Measurements from ENCODE around the gene B3GALNT2.
A peak's percentile ranks its signal among the peaks of the same experiment; 100 is the strongest.

B3GALNT2 gene

DNA sequence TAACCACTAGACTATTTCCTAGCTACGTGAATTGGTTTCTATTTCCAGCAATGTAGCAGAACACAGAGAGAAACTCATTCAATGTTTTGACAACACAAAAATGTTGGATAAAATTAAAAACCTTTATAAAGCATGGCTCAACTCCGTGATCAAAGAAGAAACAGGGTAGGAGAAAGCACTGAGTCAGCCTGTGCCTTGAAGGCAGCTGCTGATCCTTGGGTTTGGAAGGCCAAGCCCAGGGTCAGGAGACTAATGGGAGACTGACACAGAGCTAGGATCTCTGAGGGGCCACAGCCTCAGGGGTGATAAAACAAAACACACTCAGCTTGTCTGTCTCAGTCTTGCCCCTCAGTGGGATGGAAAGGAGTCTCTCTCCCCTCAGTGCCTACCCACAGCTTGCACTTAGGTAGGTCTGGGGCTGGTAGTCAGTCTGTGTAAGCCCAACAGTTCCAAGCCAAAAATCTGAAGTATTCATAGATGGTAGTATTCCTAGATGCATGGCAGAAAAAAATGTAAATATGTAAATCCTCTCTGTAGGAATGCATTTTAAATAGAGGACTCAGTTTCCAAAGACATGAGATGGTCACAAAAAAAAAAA is 53.3 kb downstream of the B3GALNT2 start:
- DNase-seq = no peak

DNA sequence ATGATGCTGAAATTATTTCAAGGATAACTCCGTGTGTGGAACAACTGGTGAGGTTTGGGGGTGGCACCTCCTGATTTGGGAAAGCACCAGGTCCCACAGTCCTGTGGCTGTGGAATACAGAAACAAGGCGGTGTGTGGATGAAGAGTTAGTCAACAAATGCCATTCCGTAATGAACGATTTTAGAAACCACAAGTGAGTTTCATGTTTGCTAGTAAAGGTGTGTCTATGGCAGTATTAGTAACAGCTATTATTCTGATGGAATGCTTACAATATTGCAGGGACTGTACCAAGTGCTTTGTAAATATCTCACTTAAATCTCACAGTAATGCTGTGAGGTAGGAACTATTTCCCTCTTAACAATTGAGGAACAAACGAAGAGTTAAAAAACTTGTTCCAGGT is 53.8 kb downstream of the B3GALNT2 start:
- no peak for DNase-seq

DNA sequence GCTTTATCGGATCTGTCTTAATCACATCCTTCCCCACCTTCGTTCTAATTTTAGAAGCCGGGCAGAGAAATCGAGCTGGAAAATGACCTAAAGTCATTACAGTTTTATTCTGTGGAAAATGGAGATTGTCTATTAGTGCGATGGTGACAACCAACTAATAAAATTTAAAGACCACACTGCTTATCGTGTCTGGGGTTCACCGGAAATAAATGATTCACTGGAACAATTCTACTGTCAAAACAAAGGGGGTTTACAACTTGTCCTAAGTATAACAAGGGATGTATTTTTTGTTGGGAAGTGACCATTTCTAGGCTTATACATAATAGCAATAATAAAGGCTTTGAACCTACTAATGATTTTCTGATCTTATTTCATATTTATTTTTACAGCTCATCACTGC is 55.6 kb downstream of the B3GALNT2 start:
- no peak for DNase-seq

DNA sequence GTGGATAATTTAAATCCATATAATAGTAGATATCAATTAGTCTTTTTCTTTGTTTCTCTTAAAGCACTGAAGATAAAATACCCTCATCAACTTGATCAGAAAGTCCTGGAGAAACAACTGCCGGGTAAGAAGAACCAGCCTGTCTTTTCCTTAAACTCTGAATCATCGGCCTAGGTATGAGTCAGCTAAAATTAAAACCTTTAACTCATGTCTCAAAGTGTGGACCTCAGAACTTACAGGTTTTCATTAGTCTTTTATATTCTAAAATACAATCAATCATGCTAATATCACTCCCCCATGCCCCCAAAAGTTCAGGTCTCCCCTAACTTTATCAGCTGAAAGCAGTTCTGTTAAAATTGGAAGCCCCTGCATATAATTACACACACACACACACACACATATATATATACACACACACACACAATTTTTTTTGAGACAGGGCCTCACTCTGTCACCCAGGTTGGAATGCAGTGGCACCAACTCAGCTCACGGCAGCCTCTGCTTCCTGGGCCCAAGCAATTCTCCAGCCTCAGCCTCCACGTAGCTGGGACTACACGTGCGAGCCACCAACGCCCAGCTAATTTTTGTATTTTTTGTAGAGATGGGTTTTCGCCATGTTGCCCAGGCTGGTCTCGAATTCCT is 61.3 kb downstream of the B3GALNT2 start:
- DNase-seq = peak; percentile 28

DNA sequence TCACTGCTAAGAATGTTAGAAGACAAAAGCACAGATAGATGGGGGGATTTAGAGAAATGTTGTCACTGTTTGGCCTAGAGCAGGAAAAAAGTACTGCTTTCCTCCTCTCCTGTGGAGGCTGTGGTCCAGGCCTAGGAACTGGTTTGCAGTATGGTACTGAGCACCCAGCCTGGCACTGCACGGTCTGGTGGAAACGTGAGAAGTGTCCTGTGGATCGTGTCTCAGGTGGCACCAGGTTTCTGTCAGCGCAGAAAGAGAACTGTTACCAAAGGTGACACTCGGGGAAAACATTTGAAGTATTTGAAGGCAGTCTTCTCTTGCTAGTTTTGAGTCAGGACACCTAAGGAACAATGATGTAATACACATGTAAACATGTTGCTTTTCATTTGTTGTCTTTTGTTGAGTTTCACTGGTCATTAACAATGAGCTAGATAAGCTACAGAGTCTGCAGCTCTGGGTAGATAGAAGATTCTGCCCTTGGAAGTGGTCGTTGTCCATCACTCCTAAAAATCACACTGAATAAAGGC is 63.0 kb downstream of the B3GALNT2 start:
- DNase-seq = peak; percentile 10

DNA sequence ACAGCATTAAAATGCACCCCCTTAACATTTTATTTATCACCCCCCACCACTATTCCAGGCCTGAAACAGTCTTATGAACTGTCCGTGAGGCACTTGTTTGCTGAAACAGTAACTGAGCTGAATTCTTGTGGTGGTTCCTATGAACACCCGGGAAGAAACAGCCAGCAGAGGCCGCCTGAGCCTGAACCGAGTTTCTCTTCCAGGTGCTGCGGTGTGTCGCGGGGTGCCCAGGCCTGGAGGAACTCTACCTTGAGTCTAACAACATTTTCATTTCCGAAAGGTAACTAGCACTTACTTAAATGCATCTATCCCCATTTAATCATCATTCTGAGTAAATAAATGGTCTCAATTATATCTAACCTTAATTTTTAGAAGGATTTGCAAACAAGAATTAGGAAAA is 70.3 kb downstream of the B3GALNT2 start:
- no peak for DNase-seq

DNA sequence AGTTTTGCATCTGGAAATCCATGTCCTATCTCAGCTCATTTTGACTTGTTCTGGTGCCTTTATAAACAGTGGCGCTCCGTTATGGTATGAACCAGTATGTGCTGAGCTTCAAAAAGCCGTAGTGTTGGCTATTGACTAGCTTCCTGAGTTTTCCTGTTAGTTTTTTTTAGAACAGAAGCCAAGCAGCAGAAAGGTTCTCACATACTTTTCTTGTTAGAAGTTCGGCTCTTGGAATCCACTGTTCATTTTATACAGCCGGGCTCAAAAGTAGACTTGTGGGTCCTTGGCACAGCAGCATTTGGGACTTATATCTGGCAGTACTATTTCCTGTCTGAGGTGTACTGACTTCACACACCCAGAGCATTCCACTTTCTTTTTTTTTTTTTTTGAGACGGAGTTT is 73.3 kb downstream of the B3GALNT2 start:
- DNase-seq = no peak

DNA sequence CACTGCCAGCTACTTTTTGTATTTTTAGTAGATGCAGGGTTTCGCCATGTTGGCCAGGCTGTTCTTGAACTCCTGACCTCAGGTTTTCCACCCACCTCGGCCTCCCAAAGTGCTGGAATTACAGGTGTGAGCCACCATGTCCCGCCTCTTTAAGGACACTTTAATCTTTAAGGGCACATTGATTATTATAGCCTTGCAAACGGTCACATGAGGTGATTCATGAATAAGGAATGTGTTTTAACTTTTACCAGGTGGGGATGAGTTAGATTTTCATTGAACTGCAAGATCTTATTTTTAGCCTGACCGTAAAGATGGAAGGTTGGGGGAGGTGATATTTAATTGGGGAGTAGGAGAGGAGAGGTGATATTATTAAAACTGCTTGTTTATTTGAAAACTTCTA is 75.1 kb downstream of the B3GALNT2 start:
- DNase-seq = no peak

DNA sequence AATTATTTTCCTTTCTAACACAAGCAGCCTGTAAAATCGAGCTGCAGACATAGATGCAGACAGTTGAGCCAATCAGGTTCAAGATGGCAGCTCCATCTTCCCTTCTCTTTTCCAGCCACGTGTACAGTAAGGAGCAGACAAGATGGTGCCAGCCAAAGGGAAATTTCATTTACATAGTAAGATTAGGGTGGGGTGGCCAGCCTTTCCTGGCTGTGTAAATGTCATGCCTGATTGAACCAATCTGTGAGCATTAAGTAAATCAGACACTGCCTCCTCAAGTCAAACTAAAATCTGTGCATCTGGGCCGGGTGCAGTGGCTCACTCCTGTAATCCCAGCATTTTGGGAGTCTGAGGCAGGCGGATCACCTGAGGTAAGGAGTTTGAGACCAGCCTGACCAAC is 76.8 kb downstream of the B3GALNT2 start:
- no peak for DNase-seq

DNA sequence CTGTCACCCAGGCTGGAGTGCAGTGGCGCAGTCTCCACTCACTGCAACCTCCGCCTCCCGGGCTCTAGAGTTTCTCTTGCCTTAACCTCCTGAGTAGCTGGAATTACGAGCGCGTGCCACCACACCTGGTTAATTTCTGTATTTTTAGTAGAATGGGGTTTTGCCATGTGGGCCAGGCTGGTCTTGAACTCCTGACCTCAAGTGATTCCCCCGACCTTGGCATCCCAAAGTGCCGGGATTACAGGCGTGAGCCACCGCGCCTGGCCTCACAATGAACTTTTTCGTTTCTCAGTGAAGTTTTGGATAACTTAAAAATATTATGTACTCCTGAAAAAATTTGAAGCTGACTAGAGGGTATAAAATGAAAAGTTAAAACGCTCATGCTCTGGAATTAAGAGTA is 77.6 kb downstream of the B3GALNT2 start:
- no peak for DNase-seq

DNA sequence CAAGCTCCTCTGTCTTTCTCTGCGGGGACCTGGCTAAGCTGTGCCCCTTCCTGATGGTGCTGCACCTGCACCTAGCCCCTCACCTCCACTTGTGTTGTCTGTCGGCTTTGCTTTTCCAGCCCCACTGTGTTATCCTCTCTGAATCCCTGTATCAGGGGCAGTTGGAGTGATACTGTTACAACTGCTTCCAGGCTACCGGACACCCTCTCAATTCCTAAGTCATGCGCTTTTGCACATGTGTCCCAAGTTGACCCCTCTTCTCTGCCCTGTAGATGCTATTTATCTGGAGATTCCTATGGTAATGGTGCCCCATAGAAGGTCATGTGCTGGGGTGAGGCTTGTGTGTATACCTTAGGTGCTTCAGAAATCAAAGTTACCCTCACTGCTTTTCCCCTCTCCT is 78.1 kb downstream of the B3GALNT2 start:
- no peak for DNase-seq

DNA sequence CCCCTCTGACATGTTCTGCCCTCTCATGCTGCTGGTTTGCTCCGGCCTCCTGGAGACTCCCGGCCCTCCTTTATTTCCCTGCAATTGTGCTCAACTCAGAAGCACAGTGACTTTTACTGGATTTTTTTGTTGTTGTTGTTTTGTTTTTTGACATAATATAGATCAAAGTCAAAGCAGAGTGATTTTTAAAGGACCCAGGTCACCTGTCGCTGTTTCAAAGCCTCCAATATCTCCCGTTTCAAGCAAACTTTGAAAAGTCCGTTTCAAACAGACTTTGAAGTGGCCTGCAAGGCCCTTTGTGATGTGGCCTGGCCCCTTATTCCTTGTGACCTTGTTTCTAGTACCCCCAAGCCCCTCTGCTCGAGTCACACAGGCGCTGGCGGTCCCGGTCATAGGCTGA is 78.9 kb downstream of the B3GALNT2 start:
- no peak for DNase-seq

DNA sequence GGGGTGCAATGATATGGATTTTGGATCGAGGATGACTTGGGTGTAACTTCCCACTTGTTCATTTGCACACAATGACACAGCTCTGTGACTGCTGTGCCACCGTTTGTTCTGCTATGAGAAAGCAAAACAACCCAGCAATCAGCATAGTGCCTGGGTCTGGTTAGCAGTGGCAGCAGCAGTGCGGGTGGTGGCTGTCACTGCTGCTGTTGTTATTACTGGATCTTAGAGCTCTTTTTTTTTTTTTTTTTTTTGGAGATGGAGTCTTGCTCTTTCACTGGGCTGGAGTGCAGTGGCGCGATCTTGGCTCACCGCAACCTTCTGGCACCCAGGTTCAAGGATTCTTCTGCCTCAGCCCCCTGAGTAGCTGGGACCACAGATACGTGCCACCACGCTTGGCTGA is 80.2 kb downstream of the B3GALNT2 start:
- no peak for DNase-seq

DNA sequence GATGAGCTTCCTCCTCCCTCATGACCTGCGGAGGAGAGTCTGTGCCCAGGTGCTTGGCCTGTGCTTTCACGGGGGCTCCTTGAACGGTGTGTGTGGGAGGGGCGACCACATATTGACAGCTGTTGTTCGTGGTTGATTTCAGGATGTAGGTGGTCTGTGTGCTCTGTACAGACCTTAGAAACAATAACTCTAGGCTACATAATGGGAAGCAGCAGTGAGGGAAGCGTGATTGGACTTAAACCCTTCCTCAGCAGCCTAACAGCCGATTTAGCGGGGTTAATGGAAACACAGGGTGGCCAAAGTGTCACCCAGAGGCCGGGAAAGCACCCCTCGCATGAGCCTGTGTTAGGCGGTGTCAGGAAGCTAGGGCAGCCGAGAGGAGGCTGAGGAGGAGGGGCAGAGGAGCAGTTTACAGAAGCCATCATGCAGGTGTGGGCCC is 81.0 kb downstream of the B3GALNT2 start:
- no peak for DNase-seq

DNA sequence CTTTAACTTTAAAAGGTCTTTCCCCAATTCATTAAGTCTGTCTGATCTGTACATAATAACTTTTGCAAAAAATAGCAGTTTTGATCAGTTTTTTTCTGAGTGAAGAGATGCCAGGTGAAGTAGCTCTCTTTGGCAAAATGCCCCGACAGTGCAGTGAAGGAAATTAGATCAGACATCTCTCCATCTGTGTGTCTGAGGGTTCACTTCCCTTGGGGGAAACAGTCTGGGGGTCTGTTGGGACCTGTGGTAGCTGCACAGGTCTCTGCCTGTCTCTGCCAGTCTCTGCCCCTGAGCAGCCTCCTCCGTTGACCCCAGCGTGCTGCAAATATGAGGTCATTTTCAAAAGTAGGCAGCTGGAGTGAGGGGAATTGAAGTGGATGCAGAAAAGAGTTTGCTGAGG is 82.5 kb downstream of the B3GALNT2 start:
- DNase-seq = no peak

DNA sequence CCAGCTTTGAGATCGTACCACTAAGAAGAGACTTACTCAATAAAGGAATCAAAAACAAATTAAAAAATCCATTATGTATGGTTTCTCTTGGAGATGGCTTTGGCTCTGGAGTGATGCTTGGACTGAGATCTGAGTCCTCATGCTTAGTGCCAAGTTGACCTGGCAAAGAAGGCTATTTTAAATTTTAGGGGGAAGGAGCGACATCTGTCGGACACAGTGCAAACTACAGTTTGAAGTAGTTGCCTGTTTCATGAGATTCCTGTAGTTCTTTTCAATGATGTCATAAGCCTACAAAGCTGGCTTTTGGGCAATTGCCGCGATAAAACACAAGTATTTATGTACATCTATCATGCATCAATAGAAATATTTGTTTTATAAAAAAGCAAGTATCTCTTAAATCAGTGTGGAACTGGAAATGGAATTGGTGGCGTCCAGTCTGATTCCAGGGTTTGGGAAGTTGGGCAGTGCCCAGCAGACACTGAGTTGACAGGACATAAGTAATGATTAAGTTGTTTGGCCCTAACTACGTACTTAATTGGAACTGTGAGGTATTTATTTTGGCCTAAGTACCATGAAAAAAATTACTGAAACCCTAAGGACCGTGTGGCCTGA is 87.1 kb downstream of the B3GALNT2 start:
- DNase-seq = peak; percentile 71

DNA sequence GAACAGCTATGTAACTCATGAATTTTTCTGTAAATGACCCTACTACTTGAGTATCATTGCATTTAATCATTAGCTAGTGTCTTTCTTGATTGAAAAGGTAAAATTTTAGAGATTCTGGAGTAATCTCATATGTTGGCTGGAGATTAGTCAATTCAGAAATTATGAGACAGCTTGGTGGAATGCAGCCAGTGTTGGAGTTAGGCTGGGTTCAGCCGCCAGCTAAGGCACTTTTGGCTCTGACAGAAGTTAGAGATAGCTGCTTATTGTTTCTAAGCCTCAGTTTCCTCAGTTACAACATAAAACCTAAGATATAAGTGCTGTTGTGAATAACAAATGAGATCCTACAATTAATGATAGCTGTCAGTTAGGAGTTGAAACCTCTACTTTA is 87.6 kb downstream of the B3GALNT2 start:
- DNase-seq = no peak

DNA sequence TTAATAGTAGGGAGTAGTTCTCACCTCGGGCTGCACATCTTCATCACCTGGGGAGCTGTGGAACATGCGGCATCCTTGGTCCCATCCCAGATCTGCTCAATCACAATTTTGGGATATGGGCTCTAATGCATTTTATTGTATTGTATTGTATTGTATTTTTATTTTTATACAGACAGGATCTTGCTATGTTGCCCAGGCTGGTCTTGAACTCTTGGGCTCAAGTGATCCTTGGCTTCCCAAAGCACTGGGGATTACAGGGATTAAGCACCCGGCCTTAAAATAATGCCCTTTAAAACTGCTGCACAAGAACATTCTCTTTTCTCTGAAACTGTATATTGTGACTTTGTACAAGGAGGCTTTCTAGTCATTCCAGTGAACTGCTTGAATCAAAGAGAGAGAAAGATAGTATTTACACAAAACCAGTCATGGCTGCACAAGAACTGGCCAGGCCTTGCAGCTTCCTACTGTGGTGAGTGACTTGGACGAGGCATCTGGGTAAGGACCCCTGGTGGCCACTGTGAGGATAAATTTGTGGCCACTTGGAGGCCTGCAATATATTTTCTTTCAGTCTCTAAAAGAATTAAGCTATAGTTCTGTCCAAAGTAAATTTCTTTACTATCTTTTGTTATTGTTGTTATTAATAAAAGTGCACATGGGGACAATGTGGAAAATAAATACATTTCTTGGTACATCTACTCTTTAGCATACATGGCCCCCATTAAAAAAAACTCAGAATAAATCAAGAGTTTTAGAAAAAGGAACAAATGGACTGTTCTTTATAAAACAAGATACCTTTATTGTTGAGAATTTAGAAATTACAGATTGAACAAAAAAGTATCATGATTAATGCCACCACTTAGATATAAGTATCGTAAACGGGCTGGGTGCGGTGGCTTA is 89.0 kb downstream of the B3GALNT2 start:
- peak; percentile 91 for DNase-seq

DNA sequence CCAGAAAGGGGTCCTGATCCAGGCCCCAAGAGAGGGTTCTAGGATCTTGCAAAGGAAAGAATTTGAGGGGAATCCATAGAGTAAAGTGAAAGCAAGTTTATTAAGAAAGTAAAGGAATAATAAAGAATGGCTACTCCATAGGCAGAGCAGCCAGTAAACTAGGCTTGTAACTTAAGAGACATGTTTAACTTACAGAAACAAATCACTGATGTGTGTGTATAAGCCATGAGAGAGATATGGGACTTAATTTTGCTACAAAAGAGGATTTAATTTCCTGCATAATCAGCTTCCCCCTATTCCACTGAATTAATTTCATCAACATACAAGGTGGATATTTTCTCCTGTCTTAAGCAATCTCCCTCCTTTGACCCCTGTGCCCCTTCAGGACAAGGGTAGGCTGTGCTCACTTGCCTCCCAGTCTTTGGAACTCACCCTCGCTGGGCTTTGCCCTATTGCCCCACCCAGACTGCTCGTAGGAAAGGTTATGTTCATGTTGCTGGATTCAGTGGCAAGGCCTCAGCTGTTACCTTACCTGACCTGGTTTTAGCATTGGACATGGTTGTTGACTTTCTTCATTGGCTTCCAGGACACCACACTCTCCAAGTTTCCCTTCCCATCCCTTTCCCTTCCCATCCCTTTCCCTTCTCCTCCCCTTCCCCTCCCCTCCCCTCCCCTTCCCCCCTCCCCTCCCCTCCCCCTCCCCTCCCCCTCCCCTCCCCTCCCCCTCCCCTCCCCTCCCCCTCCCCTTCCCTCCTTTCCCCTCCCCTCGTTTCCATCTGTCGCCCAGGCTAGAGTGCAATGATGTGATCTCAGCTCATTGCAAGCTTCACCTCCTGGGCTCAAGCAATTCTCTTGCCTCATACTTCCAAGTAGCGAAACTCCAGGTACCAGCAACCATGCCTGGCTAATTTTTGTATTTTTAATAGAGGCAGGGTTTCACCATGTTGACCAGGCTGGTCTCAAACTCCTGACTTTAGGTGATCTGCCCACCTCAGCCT is 92.5 kb downstream of the B3GALNT2 start:
- peak; percentile 65 for DNase-seq

DNA sequence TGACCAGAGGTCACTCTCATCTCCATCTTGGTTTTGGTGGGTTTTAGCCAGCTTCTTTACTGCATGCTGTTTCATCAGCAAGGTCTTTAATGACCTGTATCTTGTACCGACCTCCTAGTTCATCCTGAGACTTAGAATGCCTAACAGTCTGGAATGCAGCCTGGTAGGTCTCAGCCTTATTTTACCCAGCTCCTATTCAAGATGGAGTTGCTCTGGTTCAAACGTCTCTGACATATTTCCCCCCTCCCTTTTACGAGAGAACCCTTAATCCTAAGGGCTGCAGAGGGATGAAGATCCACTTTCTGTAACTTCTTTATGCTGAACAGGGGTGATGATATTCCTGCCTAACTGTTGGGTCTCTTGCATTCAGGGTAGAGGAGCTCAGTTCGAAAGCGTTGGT is 93.8 kb downstream of the B3GALNT2 start:
- no peak for DNase-seq

DNA sequence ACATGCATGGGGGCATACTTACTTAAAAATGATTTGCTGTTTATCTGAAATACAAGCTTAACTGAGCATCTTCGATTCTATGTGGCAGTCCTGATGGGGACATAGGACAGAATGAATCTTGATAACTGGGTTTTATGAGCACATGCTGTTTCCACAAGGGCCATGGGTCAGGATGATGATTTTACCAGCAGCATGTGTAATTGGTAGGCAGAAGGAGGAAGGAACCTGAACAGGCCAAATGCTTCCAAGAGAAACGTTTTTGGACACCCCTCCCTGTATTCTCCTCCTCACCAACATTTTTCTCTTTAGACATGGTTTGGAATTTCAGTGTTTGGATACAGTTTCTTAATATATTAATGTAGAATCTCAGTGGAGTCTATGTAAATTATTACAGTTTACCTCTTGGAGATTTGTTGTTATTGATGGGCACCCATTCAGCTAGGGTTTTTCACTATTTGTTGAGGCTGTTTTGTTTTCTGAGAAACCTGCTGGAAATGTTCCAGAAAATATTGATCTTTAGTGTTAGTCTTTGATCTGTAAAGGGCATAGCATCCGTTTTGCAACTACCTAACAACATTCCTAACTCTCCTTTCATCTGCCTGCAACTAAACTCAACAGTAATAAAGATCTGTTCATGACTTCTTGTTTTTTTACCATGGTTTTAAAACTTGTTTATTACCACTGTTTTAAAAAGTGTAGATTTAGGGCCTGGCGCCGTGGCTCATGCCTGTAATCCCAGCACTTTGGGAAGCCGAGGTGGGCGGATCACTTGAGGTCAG is 95.0 kb downstream of the B3GALNT2 start:
- DNase-seq = no peak

All from DMS53 (cell line).